CD4-positive, alpha-beta T cell (primary cell): Measurements from ENCODE around the gene UBXN2A. TPM values are rescaled to one million over a fixed set of nuclear protein-coding genes. Genes with fewer than 3 reads are reported as not detected.

Experiments
- ATAC-seq: fragments of 200-7000 bp; cut with Tn5 transposase; one replicate; pipeline ENCODE4 v1.10.0; 2022; ENCODE audit warnings: mild to moderate bottlenecking; ENCODE audit not compliant: poor library complexity
- CTCF ChIA-PET: fragments of 350-600 bp; sonication (Branson Sonifier 250); formaldehyde crosslinking; loops from one replicate; lab custom pipeline; 2021; ENCODE audit warnings: antibody characterized with exemption, inconsistent platforms; lab: Charles Lee
- POLR2A ChIA-PET: fragments of 350-600 bp; sonication (Branson Sonifier 250); formaldehyde crosslinking; loops from one replicate; lab custom pipeline; 2021; ENCODE audit warnings: antibody characterized with exemption, inconsistent platforms; lab: Charles Lee
- DNase-seq, 14 experiments: peaks; one replicate each; pipeline ENCODE4 v3.0.0-alpha.2; 2013 to 2020; ENCODE audit warnings: mixed read lengths in 2 of 14
- H3K27ac ChIP-seq, 2 donors: one replicate each; pipeline versions ENCODE4 v1.5.1 to v1.7.0; 2013; ENCODE audit warnings: low read length in 2 of 2, low read depth in 1 of 2, mild to moderate bottlenecking in 1 of 2
- H3K27me3 ChIP-seq, 2 experiments: 1 replicate in 1 of 2; 2 replicates in 1 of 2; pipeline versions ENCODE4 v1.6.1 to v1.7.0; 2013; ENCODE audit warnings: low read length in 2 of 2, control low read depth in 1 of 2, mild to moderate bottlenecking in 1 of 2, moderate library complexity in 1 of 2; ENCODE audit not compliant: insufficient read depth in 2 of 2, control insufficient read depth in 1 of 2
- H3K36me3 ChIP-seq: one replicate; pipeline ENCODE4 v1.6.1; 2013; ENCODE audit warnings: low read length, control low read depth; ENCODE audit not compliant: insufficient read depth
- H3K4me1 ChIP-seq: one replicate; pipeline ENCODE4 v1.6.1; 2013; ENCODE audit warnings: low read length, control low read depth; ENCODE audit not compliant: insufficient read depth
- H3K4me3 ChIP-seq: one replicate; pipeline ENCODE4 v1.5.1; 2013; ENCODE audit warnings: mild to moderate bottlenecking, low read length, moderate library complexity
- H3K9me3 ChIP-seq, 2 experiments: 1 replicate in 1 of 2; 2 replicates in 1 of 2; pipeline versions ENCODE4 v1.6.1 to v1.7.0; 2013; ENCODE audit warnings: low read length in 2 of 2, mild to moderate bottlenecking in 2 of 2, control low read depth in 1 of 2, moderate library complexity in 1 of 2; ENCODE audit not compliant: control insufficient read depth in 1 of 2, insufficient read depth in 1 of 2
- H3K27ac Mint-ChIP-seq: one replicate; pipeline ENCODE4 v1.8.0; 2020; ENCODE audit warnings: mixed read lengths
- H3K27me3 Mint-ChIP-seq: one replicate; pipeline ENCODE4 v1.8.0; 2021; ENCODE audit warnings: mixed read lengths
- H3K36me3 Mint-ChIP-seq: one replicate; pipeline ENCODE4 v1.8.0; 2021; ENCODE audit warnings: low read depth, mixed read lengths
- H3K4me1 Mint-ChIP-seq: one replicate; pipeline ENCODE4 v1.8.0; 2021; ENCODE audit warnings: low read depth, mixed read lengths
- H3K4me3 Mint-ChIP-seq: one replicate; pipeline ENCODE4 v1.8.0; 2020; ENCODE audit warnings: mild to moderate bottlenecking, mixed read lengths
- H3K9me3 Mint-ChIP-seq: one replicate; pipeline ENCODE4 v1.8.0; 2020; ENCODE audit warnings: mixed read lengths
- CTCF ChIP-seq: fragments of 200-600 bp; IDR thresholded peaks from one replicate; pipeline ENCODE4 v1.8.0; 2022; ENCODE audit warnings: antibody characterized with exemption, mild to moderate bottlenecking
- intact Hi-C, 2 experiments: fragments of 100-400 bp; cut with DNase I in 1 of 2; cut with micrococcal nuclease in 1 of 2; formaldehyde crosslinking; loops; one replicate each; pipeline versions ENCODE4 v1.15.1 to v1.9.0; 2023 to 2025; cut with DNase I, micrococcal nuclease
- total RNA-seq, 174 experiments: library from RNA in 2 of 174; stranded (reverse) in 2 of 174; gene quantifications; one replicate each; pipeline ENCODE4 v1.2.3 and lab custom pipeline; 2021 to 2026

The UBXN2A gene
- total RNA-seq, 2 experiments from 2014 or later, result 12.9 to 16.7 TPM

GRCh38 chr2:23953625-23954024 is 13.4 kb downstream of the UBXN2A start:
- Histone ChIP-seq H3K4me3 (no peak overlapping the region), H3K9me3 (no peaks in the 10 kb centered on the region), H3K27me3 (no peaks in the 10 kb centered on the region), H3K36me3 (no peaks in the 10 kb centered on the region), H3K4me1 (no peaks in the 10 kb centered on the region), H3K27ac (no peak overlapping the region)
- CTCF ChIA-PET, result interaction anchor here (2.5 kb wide), 1 partner anchor 27 kb away, joined by 11 read pairs; the partner anchor contains the start of gene ATAD2B
- POLR2A ChIA-PET, result interaction anchor here (0.8 kb wide), 1 partner anchor 26 kb away, joined by 3 read pairs; the partner anchor contains the start of gene ATAD2B
- Mint-ChIP-seq H3K36me3 (no peaks in the 10 kb centered on the region), H3K27me3 (no peaks in the 10 kb centered on the region), H3K27ac (no peak overlapping the region), H3K4me1 (peaks cover 5% of the 10 kb centered on the region), H3K4me3 (no peak overlapping the region), H3K9me3 (no peaks in the 10 kb centered on the region)
- TF ChIP-seq CTCF, result no peak
- DNase-seq (no peak), ATAC-seq (no peak)
- intact Hi-C loops, result no loop called here

GRCh38 chr2:23954325-23955014 is 14.2 kb downstream of the UBXN2A start:
- H3K27me3 ChIP-seq, result no peaks in the 10 kb centered on the region
- CTCF ChIA-PET, result no interaction called here
- intact Hi-C loops, result no loop called here
- Mint-ChIP-seq H3K4me1 (peaks cover 5% of the 10 kb centered on the region), H3K27me3 (no peaks in the 10 kb centered on the region), H3K27ac (no peak overlapping the region), H3K36me3 (no peaks in the 10 kb centered on the region), H3K4me3 (no peak overlapping the region), H3K9me3 (no peaks in the 10 kb centered on the region)
- H3K9me3 ChIP-seq, result no peaks in the 10 kb centered on the region
- no peak overlapping the region for H3K27ac ChIP-seq
- H3K4me3 ChIP-seq, result no peak overlapping the region
- POLR2A ChIA-PET, result no interaction called here
- no peak for TF ChIP-seq CTCF
- H3K36me3 ChIP-seq, result no peaks in the 10 kb centered on the region
- DNase-seq (no peak), ATAC-seq (no peak)
- H3K4me1 ChIP-seq, result no peaks in the 10 kb centered on the region

- Histone ChIP-seq H3K27ac (no peak overlapping the region), H3K36me3 (peaks cover 11% of the 10 kb centered on the region), H3K9me3 (no peaks in the 10 kb centered on the region), H3K27me3 (no peaks in the 10 kb centered on the region), H3K4me1 (no peaks in the 10 kb centered on the region), H3K4me3 (no peak overlapping the region)
- Mint-ChIP-seq H3K4me1 (no peaks in the 10 kb centered on the region), H3K27me3 (no peaks in the 10 kb centered on the region), H3K27ac (no peak overlapping the region), H3K9me3 (no peaks in the 10 kb centered on the region), H3K4me3 (no peak overlapping the region), H3K36me3 (peaks cover 28% of the 10 kb centered on the region)
- TF ChIP-seq CTCF, result no peak
- no peak for ATAC-seq
- ChIA-PET CTCF (no interaction called here), POLR2A (no interaction called here)
- DNase-seq, result no peak
- intact Hi-C loops, result no loop called here
Observed at GRCh38 chr2:23967846-23968245, 27.6 kb downstream of the UBXN2A start.
